Adrenal gland (tissue), 12 donors: ENCODE measurements around the gene DNAAF3. TPM values are rescaled to one million over a fixed set of nuclear protein-coding genes. Genes with fewer than 3 reads are reported as not detected.

ENCODE experiments used
- DNase-seq, 7 donors: peaks; one replicate each; pipeline ENCODE4 v3.0.0-alpha.2; 2019 to 2020
- H3K27ac ChIP-seq, 5 donors: fragments of 200-600 bp; sonication (generic) in 4 of 5; 1 replicate in 3 of 5; 2 replicates in 2 of 5; pipeline versions ENCODE4 v1.5.1 to v1.8.0; 2016 to 2020; ENCODE audit warnings: mild to moderate bottlenecking in 1 of 5
- H3K27me3 ChIP-seq: fragments of 200-600 bp; 2 replicates; pipeline ENCODE4 v1.8.0; 2021
- H3K36me3 ChIP-seq, 2 donors: fragments of 200-600 bp; replicated peaks in 1 of 2; 1 replicate in 1 of 2; 2 replicates in 1 of 2; pipeline versions ENCODE4 v1.5.1 to v1.8.0; 2018 to 2022
- H3K4me1 ChIP-seq, 2 donors: fragments of 200-600 bp; replicated peaks in 1 of 2; 1 replicate in 1 of 2; 2 replicates in 1 of 2; pipeline versions ENCODE4 v1.5.1 to v1.8.0; 2018 to 2021
- H3K4me3 ChIP-seq, 4 donors: fragments of 200-600 bp; sonication (generic) in 3 of 4; one replicate each; pipeline ENCODE4 v1.5.1; 2016 to 2018
- H3K9me3 ChIP-seq, 3 donors: fragments of 200-600 bp; sonication (generic) in 1 of 3; replicated peaks in 1 of 3; 1 replicate in 2 of 3; 2 replicates in 1 of 3; pipeline versions ENCODE4 v1.5.1 to v1.8.0; 2016 to 2021
- POLR2A ChIP-seq, 2 donors: fragments of 450-650 bp; IDR thresholded peaks; one replicate each; pipeline ENCODE4 v1.6.1; 2017; ENCODE audit warnings: antibody characterized with exemption in 2 of 2, mild to moderate bottlenecking in 2 of 2, moderate library complexity in 1 of 2
- WGBS, 4 donors: extraction: QIAGEN DNeasy Blood & Tissue Kit in 2 of 4; methylation state at CpG; one replicate each; pipeline versions ENCODE4 v1.1.5 to v1.1.7; 2013 to 2017; 5-methylcytosine and 5-hydroxymethylcytosine counted together
- intact Hi-C, 2 donors: fragments of 100-400 bp; cut with DNase I; formaldehyde crosslinking; loops; one replicate each; pipeline versions ENCODE4 v1.14.1 to v1.15.0; 2022 to 2023
- polyA plus RNA-seq, 3 donors: library from polyadenylated mRNA; stranded (reverse); fragments of 200-250 nt in 2 of 3; fragments of 350-450 nt in 1 of 3; fragmentation: Illumina TruSeq in 1 of 3; extraction: RNeasy Lipid Tissue Mini Kit (QIAGEN cat#74804) in 1 of 3; gene quantifications; one replicate each; pipeline ENCODE4 v1.2.3, GENCODE V29; 2013 to 2014
- total RNA-seq, 9 donors: library from RNA; depleted of rRNA in 4 of 9; stranded (reverse); fragments of >200 nt in 4 of 9; fragments of 120-200 nt in 1 of 9; fragmentation: NEBNext Ultra II Directional in 1 of 9; extraction: Animal tissue kit (Norgen Biotek cat#: 25700) in 1 of 9; gene quantifications; one replicate each; pipeline versions ENCODE4 v1.1.0 to v1.2.4, GENCODE V29; 2013 to 2023
- TF ChIP-seq, protein P1 (sequence below), 6 experiments: fragments of 450-650 bp in 4 of 6; fragments of 200-600 bp in 2 of 6; sonication (generic) in 1 of 6; IDR thresholded peaks; 1 replicate in 5 of 6; 2 replicates in 1 of 6; pipeline versions ENCODE4 v1.5.1 to v1.8.0; 2016 to 2021; ENCODE audit warnings: antibody characterized with exemption in 6 of 6, mild to moderate bottlenecking in 2 of 6, moderate library complexity in 1 of 6
- donor health status: healthy with polysubstance abuse.
- donor health status: Bipolar disorder and iron deficiency.
- donor health status: DM: yes; HTN: yes; CAD: no.
- donor health status: DM: no; HTN: no; CAD: no.
- donor health status: DM: no; HTN: no; CAD: no.
- donor health status: DM: yes; HTN: yes; CAD: no.

Gene DNAAF3
- total and polyA plus RNA-seq, 12 donors: 1.9 to 5.8 (median 3.6) TPM

DNA sequence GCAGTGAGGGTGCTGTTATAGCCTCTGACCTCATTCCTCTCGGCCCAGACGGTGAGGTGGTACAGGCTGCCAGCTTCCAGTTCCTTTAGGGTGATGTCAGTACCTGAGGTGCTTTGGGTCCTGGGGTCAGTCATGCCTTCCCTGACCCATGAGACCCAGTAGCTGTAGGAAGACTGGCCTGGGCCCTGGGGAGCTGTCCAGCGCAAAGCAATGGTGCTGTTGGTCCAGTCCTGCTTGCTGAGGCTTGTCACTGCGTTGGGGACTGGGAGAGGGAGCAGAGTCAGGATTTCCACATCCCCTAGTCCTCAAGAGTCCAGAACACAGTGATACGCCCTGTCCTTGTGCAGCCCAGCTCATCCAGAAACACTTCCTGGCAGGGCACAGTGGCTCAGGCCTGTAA is 32.2 kb upstream of the DNAAF3 start:
- Histone ChIP-seq H3K36me3 (peaks cover 0 to 30% of the 10 kb centered on the region in 2 donors), H3K4me3 (no peak overlapping the region), H3K9me3 (no peaks in the 10 kb centered on the region), H3K4me1 (no peaks in the 10 kb centered on the region), H3K27me3 (no peaks in the 10 kb centered on the region), H3K27ac (no peak overlapping the region)
- TF ChIP-seq POLR2A (IDR thresholded peaks at IDR 0.05): no peak
- TF ChIP-seq, protein P1, sequence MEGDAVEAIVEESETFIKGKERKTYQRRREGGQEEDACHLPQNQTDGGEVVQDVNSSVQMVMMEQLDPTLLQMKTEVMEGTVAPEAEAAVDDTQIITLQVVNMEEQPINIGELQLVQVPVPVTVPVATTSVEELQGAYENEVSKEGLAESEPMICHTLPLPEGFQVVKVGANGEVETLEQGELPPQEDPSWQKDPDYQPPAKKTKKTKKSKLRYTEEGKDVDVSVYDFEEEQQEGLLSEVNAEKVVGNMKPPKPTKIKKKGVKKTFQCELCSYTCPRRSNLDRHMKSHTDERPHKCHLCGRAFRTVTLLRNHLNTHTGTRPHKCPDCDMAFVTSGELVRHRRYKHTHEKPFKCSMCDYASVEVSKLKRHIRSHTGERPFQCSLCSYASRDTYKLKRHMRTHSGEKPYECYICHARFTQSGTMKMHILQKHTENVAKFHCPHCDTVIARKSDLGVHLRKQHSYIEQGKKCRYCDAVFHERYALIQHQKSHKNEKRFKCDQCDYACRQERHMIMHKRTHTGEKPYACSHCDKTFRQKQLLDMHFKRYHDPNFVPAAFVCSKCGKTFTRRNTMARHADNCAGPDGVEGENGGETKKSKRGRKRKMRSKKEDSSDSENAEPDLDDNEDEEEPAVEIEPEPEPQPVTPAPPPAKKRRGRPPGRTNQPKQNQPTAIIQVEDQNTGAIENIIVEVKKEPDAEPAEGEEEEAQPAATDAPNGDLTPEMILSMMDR (IDR thresholded peaks at IDR 0.05): no peak
- DNase-seq: no peak
- WGBS, 4 donors: 69 to 82% (median 77%) methylated on average over 3 to 5 of the region's 5 CpGs
- intact Hi-C loops: no loop called here

DNA sequence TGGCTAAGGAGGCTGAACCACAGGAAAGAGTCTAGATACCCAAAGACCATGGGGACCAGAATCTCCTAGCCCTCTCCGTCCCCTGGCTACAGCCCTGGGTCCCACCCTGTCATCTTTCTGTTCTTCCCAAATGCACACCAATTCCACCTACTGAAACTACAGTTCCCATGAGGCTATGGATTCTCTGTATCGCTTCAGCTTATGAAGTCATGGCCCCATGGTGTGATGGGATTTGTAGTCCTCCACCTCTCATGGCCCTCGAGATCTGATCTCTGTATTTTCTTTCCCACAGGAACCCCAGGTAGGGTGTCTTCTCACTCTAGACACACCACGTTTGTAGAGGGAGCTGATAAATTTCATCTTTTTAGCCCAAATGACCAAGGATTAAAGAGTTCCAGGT is 31.1 kb upstream of the DNAAF3 start:
- Histone ChIP-seq H3K36me3 (peaks cover 0 to 29% of the 10 kb centered on the region in 2 donors), H3K27me3 (no peaks in the 10 kb centered on the region), H3K9me3 (no peaks in the 10 kb centered on the region), H3K4me1 (no peaks in the 10 kb centered on the region), H3K4me3 (no peak overlapping the region), H3K27ac (no peak overlapping the region)
- WGBS, 4 donors: 76 to 82% (median 80%) methylated on average over 4 of the region's 4 CpGs
- TF ChIP-seq, protein P1 (IDR thresholded peaks at IDR 0.05): no peak
- no peak for TF ChIP-seq POLR2A (IDR thresholded peaks at IDR 0.05)
- intact Hi-C loops: no loop called here
- no peak for DNase-seq

DNA sequence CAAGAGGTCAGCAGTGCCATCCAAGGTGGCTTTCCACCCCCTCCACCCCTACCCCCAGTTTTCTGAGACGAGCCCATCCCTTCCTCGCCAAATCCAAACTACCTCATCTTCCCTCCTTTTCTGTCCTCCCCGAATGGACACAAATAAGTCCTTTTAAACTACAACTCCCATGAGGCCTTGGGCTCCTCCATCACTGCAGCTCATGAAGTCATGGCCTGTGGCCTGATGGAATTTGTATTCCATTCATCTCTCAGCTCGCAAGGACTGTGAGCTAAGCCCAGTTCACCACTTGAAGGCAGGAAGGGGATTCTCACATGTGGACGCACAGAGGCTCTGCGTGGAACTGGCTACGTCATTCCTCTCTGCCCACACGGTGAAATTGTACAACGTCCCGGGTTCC is 30.4 kb upstream of the DNAAF3 start:
- peaks cover 0 to 22% of the 10 kb centered on the region in 2 donors for H3K36me3 ChIP-seq
- intact Hi-C loops: no loop called here
- H3K9me3 ChIP-seq: no peaks in the 10 kb centered on the region
- no peak overlapping the region for H3K4me3 ChIP-seq
- WGBS, 4 donors: 87 to 96% (median 90%) methylated on average over 10 of the region's 10 CpGs
- DNase-seq: no peak
- TF ChIP-seq, protein P1 (IDR thresholded peaks at IDR 0.05): no peak
- no peak for TF ChIP-seq POLR2A (IDR thresholded peaks at IDR 0.05)
- no peaks in the 10 kb centered on the region for H3K4me1 ChIP-seq
- no peaks in the 10 kb centered on the region for H3K27me3 ChIP-seq
- no peak overlapping the region for H3K27ac ChIP-seq

DNA sequence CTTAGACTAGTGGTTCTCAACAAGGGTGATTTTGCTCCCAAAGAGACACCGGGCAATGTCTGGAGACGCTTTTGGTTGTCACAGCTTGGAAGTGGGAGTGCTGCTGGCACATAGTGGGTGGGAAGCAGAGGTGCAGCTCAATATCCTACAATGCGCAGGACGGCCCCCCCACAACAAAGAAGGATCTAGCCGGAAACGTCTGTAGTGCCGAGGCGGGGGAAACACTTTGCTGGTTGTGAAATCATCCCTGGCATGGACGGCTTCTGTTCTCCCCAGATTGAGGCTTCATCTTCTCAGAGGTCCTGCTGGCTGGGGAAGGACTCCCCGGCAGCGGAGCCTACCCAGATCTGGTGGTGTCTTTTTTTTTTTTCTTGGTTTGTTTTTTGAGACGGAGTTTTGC is 27.1 kb upstream of the DNAAF3 start:
- no peaks in the 10 kb centered on the region for H3K27me3 ChIP-seq

More for the DNA sequence above, 27.1 kb upstream of the DNAAF3 start:
- Histone ChIP-seq H3K4me3 (no peak overlapping the region), H3K27ac (no peak overlapping the region), H3K4me1 (no peaks in the 10 kb centered on the region), H3K36me3 (peaks cover 0 to 3% of the 10 kb centered on the region in 2 donors), H3K9me3 (no peaks in the 10 kb centered on the region)
- DNase-seq: no peak
- TF ChIP-seq, protein P1 (IDR thresholded peaks at IDR 0.05): no peak
- no peak for TF ChIP-seq POLR2A (IDR thresholded peaks at IDR 0.05)
- 80 to 88% (median 83%) methylated on average over 12 of the region's 12 CpGs for WGBS, 4 donors
- intact Hi-C loops: no loop called here
